Liver (tissue), 9 donors: ENCODE data around the gene SPTLC3. TPM values are rescaled to one million over a fixed set of nuclear protein-coding genes. Genes with fewer than 3 reads are reported as not detected.

ENCODE experiments used
- DNase-seq: peaks from one replicate; pipeline ENCODE4 v3.0.0-alpha.2; 2017; ENCODE audit warnings: low spot score
- H3K27ac ChIP-seq, 2 donors: one replicate each; pipeline ENCODE4 v1.7.0; 2013; ENCODE audit warnings: inconsistent platforms in 2 of 2, low read length in 2 of 2, control low read depth in 1 of 2, low read depth in 1 of 2, mild to moderate bottlenecking in 1 of 2
- H3K27me3 ChIP-seq, 4 donors: one replicate each; pipeline versions ENCODE4 v1.6.1 to v1.7.0; 2013; ENCODE audit warnings: low read length in 3 of 4, inconsistent platforms in 1 of 4, mild to moderate bottlenecking in 1 of 4, moderate library complexity in 1 of 4; ENCODE audit not compliant: control insufficient read depth in 4 of 4, insufficient read depth in 4 of 4
- H3K36me3 ChIP-seq, 4 donors: one replicate each; pipeline versions ENCODE4 v1.6.1 to v1.7.0; 2013; ENCODE audit warnings: low read length in 3 of 4, mild to moderate bottlenecking in 3 of 4, low read depth in 1 of 4, moderate library complexity in 1 of 4; ENCODE audit not compliant: control insufficient read depth in 4 of 4, insufficient read depth in 3 of 4
- H3K4me1 ChIP-seq, 4 donors: one replicate each; pipeline versions ENCODE4 v1.6.1 to v1.7.0; 2013; ENCODE audit warnings: low read length in 3 of 4, mild to moderate bottlenecking in 3 of 4, moderate library complexity in 1 of 4; ENCODE audit not compliant: control insufficient read depth in 4 of 4, insufficient read depth in 4 of 4
- H3K4me3 ChIP-seq, 3 donors: one replicate each; pipeline versions ENCODE4 v1.6.1 to v1.7.0; 2013; ENCODE audit warnings: low read length in 3 of 3, control low read depth in 1 of 3, low read depth in 1 of 3, mild to moderate bottlenecking in 1 of 3
- H3K9ac ChIP-seq, 2 donors: one replicate each; pipeline ENCODE4 v1.7.0; 2013; ENCODE audit warnings: low read length in 2 of 2, mild to moderate bottlenecking in 2 of 2, moderate library complexity in 2 of 2, control low read depth in 1 of 2, low read depth in 1 of 2
- H3K9me3 ChIP-seq, 4 donors: one replicate each; pipeline versions ENCODE4 v1.6.1 to v1.7.0; 2013; ENCODE audit warnings: low read length in 3 of 4; ENCODE audit not compliant: control insufficient read depth in 4 of 4
- EGR1 ChIP-seq, 2 donors: IDR thresholded peaks; 2 replicates each; pipeline ENCODE4 v1.6.1; 2016 to 2018; ENCODE audit warnings: antibody characterized with exemption in 2 of 2, low read depth in 2 of 2
- FOXA1 ChIP-seq: IDR thresholded peaks from 2 replicates; pipeline ENCODE4 v1.6.1; 2016; ENCODE audit warnings: antibody characterized with exemption
- FOXA2 ChIP-seq: IDR thresholded peaks from 2 replicates; pipeline ENCODE4 v1.6.1; 2016; ENCODE audit warnings: antibody characterized with exemption
- GABPA ChIP-seq, 2 donors: IDR thresholded peaks in 1 of 2; conservative IDR thresholded peaks in 1 of 2; 2 replicates each; pipeline ENCODE4 v1.6.1; 2016; ENCODE audit warnings: antibody characterized with exemption in 2 of 2, mild to moderate bottlenecking in 1 of 2, moderate library complexity in 1 of 2
- HNF4A ChIP-seq, 2 donors: conservative IDR thresholded peaks; 2 replicates each; pipeline ENCODE4 v1.6.1; 2016; ENCODE audit warnings: antibody characterized with exemption in 2 of 2, mild to moderate bottlenecking in 2 of 2
- HNF4G ChIP-seq: IDR thresholded peaks from 2 replicates; pipeline ENCODE4 v1.6.1; 2016; ENCODE audit warnings: antibody characterized with exemption
- JUND ChIP-seq, 2 donors: IDR thresholded peaks; 2 replicates each; pipeline ENCODE4 v1.6.1; 2016; ENCODE audit warnings: antibody characterized with exemption in 2 of 2
- NR2F2 ChIP-seq: IDR thresholded peaks from 2 replicates; pipeline ENCODE4 v1.6.1; 2016; ENCODE audit warnings: antibody characterized with exemption
- RAD21 ChIP-seq, 2 donors: IDR thresholded peaks; 2 replicates each; pipeline ENCODE4 v1.6.1; 2016; ENCODE audit warnings: antibody characterized with exemption in 2 of 2, mild to moderate bottlenecking in 2 of 2
- RXRA ChIP-seq, 2 donors: IDR thresholded peaks; 2 replicates each; pipeline ENCODE4 v1.6.1; 2017 to 2018; ENCODE audit warnings: antibody characterized with exemption in 2 of 2, mild to moderate bottlenecking in 1 of 2
- TAF1 ChIP-seq: conservative IDR thresholded peaks from 2 replicates; pipeline ENCODE4 v1.6.1; 2016; ENCODE audit warnings: antibody characterized with exemption, mild to moderate bottlenecking
- YY1 ChIP-seq: IDR thresholded peaks from 2 replicates; pipeline ENCODE4 v1.6.1; 2016; ENCODE audit warnings: antibody characterized with exemption, mild to moderate bottlenecking
- WGBS: extraction: QIAGEN DNeasy Blood & Tissue Kit; methylation state at CpG from one replicate; pipeline ENCODE4 v1.1.7; 2013; 5-methylcytosine and 5-hydroxymethylcytosine counted together
- polyA plus RNA-seq, 2 donors: library from polyadenylated mRNA; stranded (reverse) in 1 of 2; unstranded in 1 of 2; fragments of 200-250 nt in 1 of 2; fragments of >200 nt in 1 of 2; fragmentation: Nextera tagmentation in 1 of 2; extraction: Ambion mirVana in 1 of 2; gene quantifications; one replicate each; pipeline versions ENCODE4 v1.2.1 to v1.2.3, GENCODE V29; 2013 to 2015
- total RNA-seq, 2 donors: library from RNA; depleted of rRNA; stranded (reverse); fragments of >200 nt; gene quantifications; one replicate each; pipeline ENCODE4 v1.2.3, GENCODE V29; 2014
- TF ChIP-seq, protein P1 (sequence below): fragments of 150-350 bp; IDR thresholded peaks from 2 replicates; pipeline ENCODE4 v1.5.1; 2017; ENCODE audit warnings: improper control_type of control experiment, low read depth, low read length; ENCODE audit not compliant: missing input control
- TF ChIP-seq, protein P2 (sequence below): IDR thresholded peaks from 2 replicates; pipeline ENCODE4 v1.6.1; 2016; ENCODE audit warnings: antibody characterized with exemption
- TF ChIP-seq, protein P3 (sequence below): IDR thresholded peaks from 2 replicates; pipeline ENCODE4 v1.6.1; 2016; ENCODE audit warnings: antibody characterized with exemption
- TF ChIP-seq, protein P4 (sequence below): IDR thresholded peaks from 2 replicates; pipeline ENCODE4 v1.6.1; 2016; ENCODE audit warnings: antibody characterized with exemption, mild to moderate bottlenecking
- TF ChIP-seq, protein P5 (sequence below): IDR thresholded peaks from 2 replicates; pipeline ENCODE4 v1.6.1; 2016; ENCODE audit warnings: antibody characterized with exemption
- donor health status: healthy.
- donor health status: healthy.
- donor health status: healthy.
- donor health status: healthy.
- donor health status: healthy.

Gene SPTLC3
- total and polyA plus RNA-seq, 4 donors: 4.2 to 40.9 (median 20.4) TPM

DNA sequence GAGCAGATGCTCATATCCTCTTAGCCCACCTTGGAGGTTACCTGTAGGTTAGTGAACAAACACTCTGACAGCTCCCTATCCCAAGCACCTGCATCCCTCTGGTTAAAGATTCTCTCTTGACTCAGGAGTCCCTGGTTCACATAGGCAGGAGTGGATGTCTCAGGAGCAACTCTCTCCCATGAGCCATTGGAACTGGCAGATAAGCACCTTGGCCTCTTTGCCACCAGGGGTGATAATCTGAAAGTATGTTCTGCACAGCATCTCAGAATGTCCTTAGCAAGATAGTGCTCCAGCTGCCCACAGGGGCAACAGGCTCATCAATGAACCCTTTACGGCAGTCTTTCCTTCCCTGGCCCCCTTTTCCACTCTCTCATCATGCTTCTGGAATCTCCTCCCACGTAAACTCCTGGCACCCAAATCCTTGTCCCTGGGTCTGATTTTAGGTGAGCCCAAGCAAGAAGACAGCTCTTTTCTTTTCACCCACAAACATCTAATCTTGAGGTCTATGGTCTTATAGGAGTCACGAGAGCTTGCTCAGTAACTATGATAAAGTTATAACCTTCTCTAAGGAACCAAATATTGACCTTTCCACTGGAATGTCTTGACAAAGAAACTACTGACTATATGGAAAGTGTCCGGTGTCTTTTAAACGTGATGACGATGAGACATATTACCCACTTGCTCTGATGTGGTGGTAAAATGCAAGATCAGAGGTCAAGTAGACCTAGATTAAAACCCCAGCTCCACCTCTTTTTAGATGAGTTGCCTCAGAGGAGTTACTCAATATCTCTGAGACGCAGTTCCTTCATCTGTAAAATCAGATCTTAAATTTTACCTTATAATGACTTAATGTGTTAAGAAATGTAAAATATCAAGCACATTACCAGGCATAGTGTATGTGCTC, 172.5 kb downstream of the SPTLC3 start:
- Histone ChIP-seq H3K9me3 (no peaks in the 10 kb centered on the region), H3K4me3 (no peak overlapping the region), H3K9ac (no peak overlapping the region), H3K4me1 (no peaks in the 10 kb centered on the region), H3K27ac (no peak overlapping the region), H3K27me3 (no peaks in the 10 kb centered on the region), H3K36me3 (no peaks in the 10 kb centered on the region)
- TF ChIP-seq RXRA (IDR thresholded peaks at IDR 0.05): no peak
- TF ChIP-seq RAD21 (IDR thresholded peaks at IDR 0.05): no peak
- TF ChIP-seq TAF1: no peak
- no peak for TF ChIP-seq HNF4G
- TF ChIP-seq, protein P1, sequence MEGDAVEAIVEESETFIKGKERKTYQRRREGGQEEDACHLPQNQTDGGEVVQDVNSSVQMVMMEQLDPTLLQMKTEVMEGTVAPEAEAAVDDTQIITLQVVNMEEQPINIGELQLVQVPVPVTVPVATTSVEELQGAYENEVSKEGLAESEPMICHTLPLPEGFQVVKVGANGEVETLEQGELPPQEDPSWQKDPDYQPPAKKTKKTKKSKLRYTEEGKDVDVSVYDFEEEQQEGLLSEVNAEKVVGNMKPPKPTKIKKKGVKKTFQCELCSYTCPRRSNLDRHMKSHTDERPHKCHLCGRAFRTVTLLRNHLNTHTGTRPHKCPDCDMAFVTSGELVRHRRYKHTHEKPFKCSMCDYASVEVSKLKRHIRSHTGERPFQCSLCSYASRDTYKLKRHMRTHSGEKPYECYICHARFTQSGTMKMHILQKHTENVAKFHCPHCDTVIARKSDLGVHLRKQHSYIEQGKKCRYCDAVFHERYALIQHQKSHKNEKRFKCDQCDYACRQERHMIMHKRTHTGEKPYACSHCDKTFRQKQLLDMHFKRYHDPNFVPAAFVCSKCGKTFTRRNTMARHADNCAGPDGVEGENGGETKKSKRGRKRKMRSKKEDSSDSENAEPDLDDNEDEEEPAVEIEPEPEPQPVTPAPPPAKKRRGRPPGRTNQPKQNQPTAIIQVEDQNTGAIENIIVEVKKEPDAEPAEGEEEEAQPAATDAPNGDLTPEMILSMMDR: no peak
- TF ChIP-seq FOXA1: no peak
- no peak for TF ChIP-seq EGR1 (IDR thresholded peaks at IDR 0.05; ENCODE audit: low read depth in 2 of 2)
- TF ChIP-seq, protein P2, sequence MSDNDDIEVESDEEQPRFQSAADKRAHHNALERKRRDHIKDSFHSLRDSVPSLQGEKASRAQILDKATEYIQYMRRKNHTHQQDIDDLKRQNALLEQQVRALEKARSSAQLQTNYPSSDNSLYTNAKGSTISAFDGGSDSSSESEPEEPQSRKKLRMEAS: no peak
- TF ChIP-seq, protein P3, sequence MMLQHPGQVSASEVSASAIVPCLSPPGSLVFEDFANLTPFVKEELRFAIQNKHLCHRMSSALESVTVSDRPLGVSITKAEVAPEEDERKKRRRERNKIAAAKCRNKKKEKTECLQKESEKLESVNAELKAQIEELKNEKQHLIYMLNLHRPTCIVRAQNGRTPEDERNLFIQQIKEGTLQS: no peak
- TF ChIP-seq NR2F2: no peak
- no peak for TF ChIP-seq JUND (IDR thresholded peaks at IDR 0.05)
- no peak for TF ChIP-seq YY1
- TF ChIP-seq HNF4A (conservative IDR thresholded peaks at IDR 0.05): no peak
- TF ChIP-seq, protein P4, sequence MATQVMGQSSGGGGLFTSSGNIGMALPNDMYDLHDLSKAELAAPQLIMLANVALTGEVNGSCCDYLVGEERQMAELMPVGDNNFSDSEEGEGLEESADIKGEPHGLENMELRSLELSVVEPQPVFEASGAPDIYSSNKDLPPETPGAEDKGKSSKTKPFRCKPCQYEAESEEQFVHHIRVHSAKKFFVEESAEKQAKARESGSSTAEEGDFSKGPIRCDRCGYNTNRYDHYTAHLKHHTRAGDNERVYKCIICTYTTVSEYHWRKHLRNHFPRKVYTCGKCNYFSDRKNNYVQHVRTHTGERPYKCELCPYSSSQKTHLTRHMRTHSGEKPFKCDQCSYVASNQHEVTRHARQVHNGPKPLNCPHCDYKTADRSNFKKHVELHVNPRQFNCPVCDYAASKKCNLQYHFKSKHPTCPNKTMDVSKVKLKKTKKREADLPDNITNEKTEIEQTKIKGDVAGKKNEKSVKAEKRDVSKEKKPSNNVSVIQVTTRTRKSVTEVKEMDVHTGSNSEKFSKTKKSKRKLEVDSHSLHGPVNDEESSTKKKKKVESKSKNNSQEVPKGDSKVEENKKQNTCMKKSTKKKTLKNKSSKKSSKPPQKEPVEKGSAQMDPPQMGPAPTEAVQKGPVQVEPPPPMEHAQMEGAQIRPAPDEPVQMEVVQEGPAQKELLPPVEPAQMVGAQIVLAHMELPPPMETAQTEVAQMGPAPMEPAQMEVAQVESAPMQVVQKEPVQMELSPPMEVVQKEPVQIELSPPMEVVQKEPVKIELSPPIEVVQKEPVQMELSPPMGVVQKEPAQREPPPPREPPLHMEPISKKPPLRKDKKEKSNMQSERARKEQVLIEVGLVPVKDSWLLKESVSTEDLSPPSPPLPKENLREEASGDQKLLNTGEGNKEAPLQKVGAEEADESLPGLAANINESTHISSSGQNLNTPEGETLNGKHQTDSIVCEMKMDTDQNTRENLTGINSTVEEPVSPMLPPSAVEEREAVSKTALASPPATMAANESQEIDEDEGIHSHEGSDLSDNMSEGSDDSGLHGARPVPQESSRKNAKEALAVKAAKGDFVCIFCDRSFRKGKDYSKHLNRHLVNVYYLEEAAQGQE: no peak
- TF ChIP-seq, protein P5, sequence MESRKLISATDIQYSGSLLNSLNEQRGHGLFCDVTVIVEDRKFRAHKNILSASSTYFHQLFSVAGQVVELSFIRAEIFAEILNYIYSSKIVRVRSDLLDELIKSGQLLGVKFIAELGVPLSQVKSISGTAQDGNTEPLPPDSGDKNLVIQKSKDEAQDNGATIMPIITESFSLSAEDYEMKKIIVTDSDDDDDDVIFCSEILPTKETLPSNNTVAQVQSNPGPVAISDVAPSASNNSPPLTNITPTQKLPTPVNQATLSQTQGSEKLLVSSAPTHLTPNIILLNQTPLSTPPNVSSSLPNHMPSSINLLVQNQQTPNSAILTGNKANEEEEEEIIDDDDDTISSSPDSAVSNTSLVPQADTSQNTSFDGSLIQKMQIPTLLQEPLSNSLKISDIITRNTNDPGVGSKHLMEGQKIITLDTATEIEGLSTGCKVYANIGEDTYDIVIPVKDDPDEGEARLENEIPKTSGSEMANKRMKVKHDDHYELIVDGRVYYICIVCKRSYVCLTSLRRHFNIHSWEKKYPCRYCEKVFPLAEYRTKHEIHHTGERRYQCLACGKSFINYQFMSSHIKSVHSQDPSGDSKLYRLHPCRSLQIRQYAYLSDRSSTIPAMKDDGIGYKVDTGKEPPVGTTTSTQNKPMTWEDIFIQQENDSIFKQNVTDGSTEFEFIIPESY: no peak
- no peak for TF ChIP-seq FOXA2
- no peak for TF ChIP-seq GABPA (IDR thresholded peaks at IDR 0.05 in 1 of 2, conservative IDR thresholded peaks at IDR 0.05 in 1 of 2)
- 76% methylated on average over 7 of the region's 7 CpGs for WGBS
- DNase-seq: no peak
